Stimulated activated CD8-positive, alpha-beta memory T cell treated with anti-CD3 and anti-CD28 coated beads, Interleukin-7, amount 100 ng/mL, for 48 hours (primary cell): ENCODE data around the gene PEX7.
"Not testable (repeated sequence)": the region's sequence is repeated elsewhere in the genome, so short reads cannot be mapped to it uniquely, and the experiment has no call there.

Source experiments
- DNase-seq, 2 donors: peaks; one replicate each; pipeline ENCODE4 v3.0.0-alpha.2; 2020; ENCODE audit warnings: low read depth in 1 of 2; ENCODE audit errors: extremely low read depth in 1 of 2

The PEX7 gene

GRCh38 chr6:136949957-136950356 lies 127.6 kb downstream of the PEX7 start:
- DNase-seq = not testable (repeated sequence)

- no peak for DNase-seq
Observed at GRCh38 chr6:136950436-136951126, 128.2 kb downstream of the PEX7 start.

- no peak for DNase-seq
Observed at GRCh38 chr6:136952714-136953260, 130.4 kb downstream of the PEX7 start.

- no peak for DNase-seq
Observed at GRCh38 chr6:136955123-136955522, 132.7 kb downstream of the PEX7 start.

GRCh38 chr6:136956590-136957544 lies 134.5 kb downstream of the PEX7 start:
- no peak for DNase-seq

GRCh38 chr6:136958168-136958567 lies 135.8 kb downstream of the PEX7 start:
- DNase-seq = no peak

GRCh38 chr6:136959471-136959891 lies 137.1 kb downstream of the PEX7 start:
- no peak for DNase-seq

GRCh38 chr6:136959935-136960334 lies 137.5 kb downstream of the PEX7 start:
- not testable (repeated sequence) for DNase-seq

GRCh38 chr6:136960781-136961180 lies 138.4 kb downstream of the PEX7 start:
- no peak for DNase-seq

- DNase-seq = no peak
Observed at GRCh38 chr6:136961848-136962247, 139.5 kb downstream of the PEX7 start.

GRCh38 chr6:136962661-136963060 lies 140.3 kb downstream of the PEX7 start:
- no peak for DNase-seq

- no peak for DNase-seq
Observed at GRCh38 chr6:136963259-136963658, 140.9 kb downstream of the PEX7 start.
